Lung (tissue), 12 donors: ENCODE measurements around the gene REEP1. TPM values are rescaled to one million over a fixed set of nuclear protein-coding genes. Genes with fewer than 3 reads are reported as not detected.

ENCODE experiments used
- ATAC-seq: fragments of 200-7000 bp; cut with Tn5 transposase; one replicate; pipeline ENCODE4 v1.9.1; 2020; ENCODE audit warnings: moderate number of reproducible peaks; ENCODE audit not compliant: insufficient read depth, low FRiP score
- DNase-seq, 3 donors: peaks; one replicate each; pipeline ENCODE4 v3.0.0-alpha.2; 2013 to 2017
- H3K27ac ChIP-seq, 2 donors: one replicate each; pipeline ENCODE4 v1.5.1; 2013; ENCODE audit warnings: mild to moderate bottlenecking in 2 of 2, moderate library complexity in 2 of 2, control low read depth in 1 of 2, inconsistent platforms in 1 of 2, low read depth in 1 of 2, low read length in 1 of 2
- H3K27me3 ChIP-seq, 3 donors: one replicate each; pipeline ENCODE4 v1.5.1; 2013; ENCODE audit warnings: low read length in 2 of 3; ENCODE audit not compliant: control insufficient read depth in 3 of 3, insufficient read depth in 3 of 3
- H3K36me3 ChIP-seq, 4 donors: one replicate each; pipeline ENCODE4 v1.5.1; 2013; ENCODE audit warnings: low read length in 4 of 4, mild to moderate bottlenecking in 1 of 4, moderate library complexity in 1 of 4; ENCODE audit not compliant: control insufficient read depth in 4 of 4, insufficient read depth in 4 of 4
- H3K4me1 ChIP-seq, 5 donors: one replicate each; pipeline ENCODE4 v1.5.1; 2013; ENCODE audit warnings: low read length in 5 of 5, mild to moderate bottlenecking in 2 of 5, moderate library complexity in 1 of 5; ENCODE audit not compliant: control insufficient read depth in 5 of 5, insufficient read depth in 5 of 5
- H3K4me3 ChIP-seq: one replicate; pipeline ENCODE4 v1.5.1; 2013; ENCODE audit warnings: mild to moderate bottlenecking, control low read depth, moderate library complexity
- H3K9ac ChIP-seq, 2 donors: one replicate each; pipeline ENCODE4 v1.5.1; 2013; ENCODE audit warnings: low read length in 2 of 2, control low read depth in 1 of 2; ENCODE audit not compliant: insufficient read depth in 1 of 2
- H3K9me3 ChIP-seq, 4 donors: one replicate each; pipeline ENCODE4 v1.5.1; 2013; ENCODE audit warnings: low read length in 3 of 4, mild to moderate bottlenecking in 1 of 4, moderate library complexity in 1 of 4; ENCODE audit not compliant: control insufficient read depth in 4 of 4, insufficient read depth in 3 of 4
- CTCF ChIP-seq: IDR thresholded peaks from 2 replicates; pipeline ENCODE4 v1.5.1; 2012; ENCODE audit warnings: mild to moderate bottlenecking; ENCODE audit errors: control extremely low read depth, extremely low read depth
- WGBS, 2 donors: extraction: QIAGEN DNeasy Blood & Tissue Kit; methylation state at CpG; one replicate each; pipeline ENCODE4 v1.1.7; 2013; 5-methylcytosine and 5-hydroxymethylcytosine counted together
- polyA plus RNA-seq, 2 donors: library from polyadenylated mRNA; stranded (reverse); fragments of 200-250 nt; gene quantifications; one replicate each; pipeline ENCODE4 v1.2.1, GENCODE V29; 2013
- total RNA-seq, 2 donors: library from RNA; depleted of rRNA in 1 of 2; stranded (reverse); fragments of >200 nt in 1 of 2; gene quantifications; one replicate each; pipeline ENCODE4 v1.2.1, GENCODE V29; 2014 to 2021
- donor health status: control.
- donor health status: control.
- donor health status: Bipolar disorder and iron deficiency.
- donor health status: healthy.
- donor health status: DM: yes; HTN: yes; CAD: no.

The REEP1 gene
- total and polyA plus RNA-seq, 4 donors: 2.4 to 19.7 (median 5.4) TPM

GRCh38 chr2:86313341-86313740 lies 24.1 kb downstream of the REEP1 start:
- H3K4me1 ChIP-seq: peaks cover 0 to 7% (median 0%) of the 10 kb centered on the region in 5 donors
- H3K9ac ChIP-seq: no peak overlapping the region
- H3K4me3 ChIP-seq: no peak overlapping the region
- TF ChIP-seq CTCF: no peak
- 90 to 91% methylated on average over 2 of the region's 2 CpGs for WGBS, 2 donors
- H3K9me3 ChIP-seq: no peaks in the 10 kb centered on the region
- no peak overlapping the region for H3K27ac ChIP-seq
- ATAC-seq (no peak), DNase-seq (no peak)
- no peaks in the 10 kb centered on the region for H3K27me3 ChIP-seq
- no peaks in the 10 kb centered on the region for H3K36me3 ChIP-seq

- ATAC-seq (no peak), DNase-seq (no peak)
- Histone ChIP-seq H3K4me1 (peaks cover 0 to 7% (median 0%) of the 10 kb centered on the region in 5 donors), H3K4me3 (no peak overlapping the region), H3K27me3 (no peaks in the 10 kb centered on the region), H3K36me3 (no peaks in the 10 kb centered on the region), H3K27ac (no peak overlapping the region), H3K9me3 (no peaks in the 10 kb centered on the region), H3K9ac (no peak overlapping the region)
- WGBS, 2 donors: 96 to 99% methylated on average over 4 of the region's 4 CpGs
- TF ChIP-seq CTCF: no peak
These were observed 25.5 kb downstream of the REEP1 start for GRCh38 chr2:86311879-86312278.

- no peak for TF ChIP-seq CTCF
- ATAC-seq: no peak
- no peaks in the 10 kb centered on the region for H3K36me3 ChIP-seq
- no peak overlapping the region for H3K4me3 ChIP-seq
- H3K9me3 ChIP-seq: no peaks in the 10 kb centered on the region
- H3K27me3 ChIP-seq: no peaks in the 10 kb centered on the region
- 88 to 90% methylated on average over 5 of the region's 5 CpGs for WGBS, 2 donors
- no peak overlapping the region for H3K9ac ChIP-seq
- H3K4me1 ChIP-seq: peaks cover 2 to 16% (median 4%) of the 10 kb centered on the region in 5 donors
- no peak overlapping the region for H3K27ac ChIP-seq
- no peak for DNase-seq
These were observed 27.5 kb downstream of the REEP1 start for GRCh38 chr2:86309966-86310365.
